ENCODE results near the gene DDX56.
"Not testable (repeated sequence)": the region's sequence is repeated elsewhere in the genome, so short reads cannot be mapped to it uniquely, and the experiment has no call there.

Gene DDX56

GRCh38 chr7:44595934-44596635 is 22.4 kb upstream of the DDX56 start:
- no peak for DNase-seq

GRCh38 chr7:44590910-44591309 is 17.2 kb upstream of the DDX56 start:
- DNase-seq = no peak

GRCh38 chr7:44587843-44588711 is 14.4 kb upstream of the DDX56 start:
- no peak for DNase-seq

- no peak for DNase-seq
Measured at GRCh38 chr7:44583146-44583865, 9.6 kb upstream of the DDX56 start.

- peak; percentile 100 for DNase-seq
Measured at GRCh38 chr7:44581879-44582603, 8.3 kb upstream of the DDX56 start, which contains the start of gene TMED4. Gene TMED4 (minus strand): TSS chr7:44582231. CDS start chr7:44582206, 25 bp downstream.

GRCh38 chr7:44580945-44581878 is 7.5 kb upstream of the DDX56 start:
- DNase-seq = peak; percentile 57

- no peak for DNase-seq
Measured at GRCh38 chr7:44576228-44576627, 2.5 kb upstream of the DDX56 start.

- DNase-seq = no peak
Measured at GRCh38 chr7:44575054-44575453, 1.3 kb upstream of the DDX56 start.

GRCh38 chr7:44574287-44574872 is 672 bp upstream of the DDX56 start:
- no peak for DNase-seq

- DNase-seq = no peak
Measured at GRCh38 chr7:44572771-44573170, 937 bp downstream of the DDX56 start.

- DNase-seq = no peak
Measured at GRCh38 chr7:44569959-44570358, 3.7 kb downstream of the DDX56 start.

GRCh38 chr7:44568771-44569560 is 4.7 kb downstream of the DDX56 start:
- DNase-seq = no peak

GRCh38 chr7:44567884-44568283 is 5.8 kb downstream of the DDX56 start:
- no peak for DNase-seq

- no peak for DNase-seq
Measured at GRCh38 chr7:44566680-44567079, 7.0 kb downstream of the DDX56 start.

- DNase-seq = no peak
Measured at GRCh38 chr7:44565795-44566559, 7.7 kb downstream of the DDX56 start.

- peak; percentile 71 for DNase-seq
Measured at GRCh38 chr7:44565097-44565794, 8.5 kb downstream of the DDX56 start.

- DNase-seq = no peak
Measured at GRCh38 chr7:44564606-44565005, 9.1 kb downstream of the DDX56 start.

- DNase-seq = no peak
Measured at GRCh38 chr7:44563171-44563679, 10.5 kb downstream of the DDX56 start.

GRCh38 chr7:44562622-44562962 is 11.1 kb downstream of the DDX56 start:
- not testable (repeated sequence) for DNase-seq
